GM21717 (cell line): ENCODE data around the gene FBXL17.

Source experiments
- ATAC-seq: cut with Tn5 transposase; IDR thresholded peaks from one replicate; pipeline ENCODE4 v1.9.1; 2021; ENCODE audit warnings: mild to moderate bottlenecking, moderate library complexity; ENCODE audit not compliant: unreplicated experiment

The FBXL17 gene

DNA sequence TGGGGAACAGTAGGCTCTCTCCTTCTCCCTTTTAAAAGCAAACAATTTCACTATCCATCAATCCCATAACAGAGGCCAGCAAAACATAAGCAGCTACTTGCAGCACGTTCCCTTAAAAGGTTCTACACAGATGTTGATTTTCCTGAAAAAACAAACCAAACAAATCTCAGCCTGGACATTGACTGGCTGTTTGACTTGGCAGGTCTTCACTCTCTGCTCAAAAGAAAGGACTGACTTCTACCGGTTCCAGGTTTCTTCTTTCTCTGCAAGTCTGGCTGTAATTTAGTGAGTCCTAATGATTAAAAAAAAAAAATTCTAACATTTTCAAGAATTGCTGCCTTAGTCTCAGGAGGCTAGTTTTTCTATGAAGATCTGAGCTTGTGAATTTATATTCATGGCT, 508.0 kb downstream of the FBXL17 start:
- ATAC-seq, result no peak

DNA sequence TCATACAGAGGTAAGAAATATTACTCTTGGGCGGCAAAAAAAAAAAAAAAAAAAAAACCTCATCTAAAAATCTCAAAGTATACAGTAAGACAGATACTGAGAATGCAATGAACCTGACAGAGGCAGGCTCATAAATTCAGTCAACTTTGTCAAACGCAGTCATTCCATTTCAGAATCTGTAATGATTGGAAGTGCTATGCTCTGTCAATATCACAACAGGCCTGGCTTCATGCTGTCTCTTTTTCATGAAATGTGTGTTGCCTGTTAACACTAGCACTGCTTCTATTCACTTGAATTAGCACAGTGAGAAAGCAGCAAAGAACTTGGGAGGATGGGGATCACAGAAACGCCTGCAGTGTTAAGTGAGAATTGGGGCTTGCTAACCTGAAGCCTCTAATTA, 510.9 kb downstream of the FBXL17 start:
- ATAC-seq, result no peak

DNA sequence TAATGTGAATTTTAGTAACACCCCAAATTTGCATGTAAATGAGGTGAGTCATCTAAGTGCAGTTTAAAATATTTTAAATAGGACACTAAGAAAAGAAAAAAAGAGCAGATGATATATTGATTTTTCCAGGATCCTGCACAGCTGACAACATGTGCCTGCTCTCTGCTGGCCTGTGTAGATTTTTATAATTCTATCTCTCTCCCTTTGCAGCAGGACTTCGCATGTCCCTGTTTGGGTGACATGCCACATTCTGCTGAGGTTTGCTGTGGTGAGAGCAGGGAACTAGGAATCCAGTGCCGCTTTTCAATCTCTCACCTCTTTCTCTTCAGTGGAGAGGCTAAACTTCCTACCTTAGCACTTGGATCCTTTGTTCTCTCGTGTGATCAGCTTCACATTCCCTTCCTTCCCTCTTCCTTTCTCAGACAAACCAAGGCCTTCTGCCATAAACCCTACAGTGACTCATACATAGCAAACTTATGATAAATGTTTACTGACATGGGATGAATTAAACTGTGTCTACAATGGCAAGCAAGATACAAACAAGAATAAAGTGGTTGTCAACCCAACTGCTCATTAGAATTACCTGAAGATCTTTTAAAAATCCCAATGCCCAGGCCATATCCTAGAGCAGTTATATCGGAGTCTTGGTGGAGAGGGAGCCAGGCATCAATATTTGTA, 512.3 kb downstream of the FBXL17 start:
- no peak for ATAC-seq

DNA sequence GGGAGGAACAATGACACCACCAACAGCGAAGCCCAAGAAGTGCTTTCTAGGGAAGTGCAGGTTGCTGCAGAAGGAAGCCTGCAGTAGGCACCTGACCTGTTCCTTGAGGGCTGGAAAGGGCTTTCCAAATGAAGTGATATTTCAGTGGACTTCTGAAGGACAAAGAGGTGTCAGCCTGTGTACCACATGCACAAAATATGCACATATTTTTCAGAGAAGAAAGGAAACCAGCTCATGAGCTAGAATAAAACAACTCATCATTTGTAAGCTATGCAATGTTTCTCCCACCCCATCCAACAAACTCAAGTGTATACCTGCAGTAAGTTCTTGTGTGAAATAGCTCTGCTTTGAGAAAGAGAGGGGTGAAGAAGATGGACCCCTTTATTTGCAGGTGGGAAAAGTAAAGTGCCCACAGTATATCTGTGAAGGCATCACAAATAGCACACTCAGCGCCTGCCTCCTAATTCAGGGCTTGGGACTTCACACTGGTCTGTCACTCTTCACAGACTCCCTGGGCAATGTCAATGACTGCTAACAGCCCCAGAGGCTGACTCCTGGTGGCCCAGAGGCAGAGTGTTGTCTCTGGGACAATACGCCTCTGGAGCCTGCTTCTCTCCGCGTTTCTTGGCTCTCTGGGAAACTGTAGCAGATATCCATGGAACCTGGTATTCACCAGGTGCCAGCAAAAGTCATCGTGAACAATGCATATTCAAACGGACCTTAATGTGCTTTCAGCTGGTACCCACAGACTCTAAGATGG, 513.1 kb downstream of the FBXL17 start:
- no peak for ATAC-seq

DNA sequence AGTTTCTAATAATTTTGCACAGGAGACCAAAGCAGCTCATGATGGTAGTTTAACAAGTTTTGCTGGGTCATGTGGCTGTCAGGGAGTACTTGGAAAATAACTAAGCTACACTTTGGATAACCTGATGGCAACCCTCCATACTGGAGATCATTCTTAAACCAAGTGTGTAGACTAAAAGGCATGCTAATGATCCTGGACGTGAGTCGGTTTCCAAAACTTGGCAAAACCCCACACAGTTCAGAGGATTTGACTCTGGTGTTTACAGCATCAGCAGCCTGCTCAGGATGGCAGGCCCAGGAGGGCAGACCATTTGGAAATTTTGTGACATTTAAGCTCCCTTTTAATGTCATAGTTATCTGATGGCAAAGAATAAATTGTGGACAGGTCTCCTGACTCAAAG, 514.6 kb downstream of the FBXL17 start:
- no peak for ATAC-seq

DNA sequence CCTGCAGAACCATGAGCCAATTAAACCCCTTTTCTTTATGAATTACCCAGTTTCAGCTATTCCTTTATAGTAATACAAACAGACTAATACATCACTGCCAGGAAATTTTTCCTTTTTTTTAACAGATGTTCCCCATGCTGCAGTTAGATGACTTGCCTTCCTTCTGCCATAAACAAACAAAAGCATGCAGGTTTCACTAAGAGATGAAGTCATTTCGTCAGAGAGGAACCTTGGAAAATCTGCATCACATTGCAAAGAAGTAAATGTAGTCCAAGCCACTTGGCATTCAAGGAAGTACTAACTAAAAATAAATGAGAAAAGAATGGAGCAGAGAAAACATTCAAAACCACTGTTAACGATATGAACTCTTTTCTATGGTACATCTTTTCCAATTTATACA, 517.1 kb downstream of the FBXL17 start:
- no peak for ATAC-seq

DNA sequence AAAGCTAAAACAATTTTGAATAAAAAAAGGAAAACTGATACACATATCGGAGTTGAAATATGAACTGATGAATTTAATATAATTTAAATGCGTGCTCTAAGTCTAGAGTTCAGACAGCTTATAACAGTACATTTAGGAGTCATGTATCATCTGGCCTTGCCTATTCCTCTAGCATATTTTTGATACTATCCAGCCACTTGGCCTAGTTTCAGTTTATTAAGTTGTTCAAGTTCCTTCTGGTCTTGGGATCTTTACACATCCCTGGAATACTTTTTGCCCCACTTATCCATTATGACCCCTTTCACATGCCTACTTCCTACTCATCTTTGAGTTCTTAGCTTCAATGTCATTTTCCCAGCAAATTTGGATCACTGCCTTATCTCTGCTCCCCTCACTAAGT, 518.8 kb downstream of the FBXL17 start:
- ATAC-seq, result no peak

DNA sequence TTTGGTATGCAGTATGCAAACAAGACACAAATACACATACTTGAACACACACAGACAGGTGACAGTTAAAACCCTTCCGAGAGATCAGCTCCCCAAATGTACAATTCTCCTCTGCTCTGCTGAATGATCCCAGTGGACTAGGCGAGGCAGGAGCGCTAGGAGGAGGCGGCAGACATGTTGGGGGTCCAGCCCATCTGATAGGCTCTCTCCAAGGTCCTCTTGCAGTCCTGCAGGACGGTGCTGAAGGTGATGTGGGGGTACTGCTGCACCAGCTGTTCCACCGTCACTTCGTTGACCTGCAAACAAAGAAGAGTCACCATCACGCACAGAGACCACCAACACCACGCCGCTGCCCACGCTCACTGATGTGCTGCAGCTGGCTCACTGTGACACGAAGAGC, 520.3 kb downstream of the FBXL17 start:
- ATAC-seq, result no peak

DNA sequence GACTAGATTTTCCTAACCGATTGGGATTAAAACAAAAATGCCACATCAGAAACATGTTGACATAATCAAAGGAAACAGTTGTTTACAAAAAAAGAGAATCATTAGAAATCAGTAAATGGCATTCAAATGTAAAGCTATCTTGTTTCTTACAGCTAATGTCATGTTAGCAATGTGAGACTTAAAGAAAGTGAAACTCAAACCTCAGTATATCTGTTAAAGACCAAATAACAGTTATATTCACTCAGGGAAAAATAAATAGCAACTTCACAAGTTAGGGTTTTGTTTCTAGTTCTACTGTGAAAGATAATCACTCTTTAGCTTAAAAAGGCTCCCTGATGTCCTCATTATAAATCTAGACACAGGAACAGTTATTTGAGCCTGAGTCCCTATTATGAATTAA, 521.9 kb downstream of the FBXL17 start:
- no peak for ATAC-seq

DNA sequence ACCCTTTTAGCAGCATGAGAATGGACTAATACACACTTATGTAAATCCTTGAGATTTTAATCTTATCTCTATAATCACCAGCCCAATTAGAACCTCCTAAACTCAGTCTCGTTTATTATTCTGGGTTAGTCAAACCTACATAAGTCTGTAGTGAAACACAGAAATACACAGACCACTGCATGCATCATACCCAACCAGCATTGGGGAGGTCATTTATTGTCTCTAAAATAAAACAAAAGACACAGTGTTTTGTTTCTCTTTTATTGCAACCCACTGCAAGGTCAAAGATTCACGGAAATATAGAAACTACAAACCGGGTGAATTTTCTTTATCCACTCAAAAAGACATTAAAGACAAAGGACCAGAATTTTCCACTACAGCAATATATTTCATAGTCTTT, 523.1 kb downstream of the FBXL17 start:
- no peak for ATAC-seq

DNA sequence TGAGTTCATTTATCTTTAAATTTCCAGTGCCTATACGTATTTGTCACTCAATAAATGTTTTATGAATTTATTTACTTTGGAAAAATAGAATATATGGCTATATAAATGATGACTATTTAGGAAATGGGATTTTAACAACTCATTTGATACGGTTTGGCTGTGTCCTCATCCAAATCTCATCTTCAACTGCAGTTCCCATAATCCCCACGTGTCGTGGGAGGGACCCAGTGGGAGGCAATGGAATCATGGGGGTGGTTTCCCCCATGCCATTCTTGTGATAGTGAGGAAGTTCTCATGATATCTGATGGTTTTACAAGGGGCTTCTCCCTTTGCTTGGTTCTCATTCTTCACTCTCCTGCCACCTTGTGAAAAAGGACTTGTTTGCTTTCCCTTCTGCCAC, 523.6 kb downstream of the FBXL17 start:
- ATAC-seq, result no peak

DNA sequence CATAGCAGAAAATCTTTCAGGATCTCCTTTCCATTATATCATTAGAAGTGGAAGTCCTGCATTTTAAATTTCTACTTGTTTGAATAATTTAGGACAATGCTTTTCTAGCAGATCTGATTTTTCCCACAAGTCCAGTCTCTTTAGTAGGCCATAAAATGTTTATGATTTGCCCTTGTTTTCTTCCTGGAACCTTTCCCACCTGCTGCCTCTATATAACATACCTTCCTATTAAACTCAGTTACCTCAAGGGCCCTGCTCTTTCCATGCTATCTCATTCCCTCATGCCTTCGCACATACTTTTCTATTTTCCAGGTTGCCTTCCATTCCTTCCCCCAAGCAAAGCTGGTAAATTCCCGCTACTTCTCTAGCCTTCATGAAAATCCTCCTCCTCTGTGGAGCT, 524.1 kb downstream of the FBXL17 start:
- no peak for ATAC-seq

DNA sequence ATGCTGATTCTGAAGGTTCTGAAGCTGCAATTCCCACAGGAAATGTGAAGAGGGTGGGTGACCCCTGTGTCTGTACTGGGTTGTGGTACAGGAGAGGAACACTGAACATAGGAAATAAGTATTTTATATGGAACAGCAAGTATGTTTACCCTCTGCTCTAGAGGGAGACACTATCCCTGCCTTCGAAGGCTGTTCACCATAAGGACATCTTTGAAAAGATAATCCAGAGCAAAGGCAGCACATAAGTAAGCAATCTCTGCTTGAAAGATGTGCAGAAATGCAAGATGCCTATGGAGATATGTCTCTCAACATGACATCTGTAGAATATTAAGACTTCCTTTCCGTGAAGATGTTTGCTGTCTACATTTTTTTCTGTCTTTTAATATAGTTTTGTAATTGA, 526.7 kb downstream of the FBXL17 start:
- no peak for ATAC-seq

DNA sequence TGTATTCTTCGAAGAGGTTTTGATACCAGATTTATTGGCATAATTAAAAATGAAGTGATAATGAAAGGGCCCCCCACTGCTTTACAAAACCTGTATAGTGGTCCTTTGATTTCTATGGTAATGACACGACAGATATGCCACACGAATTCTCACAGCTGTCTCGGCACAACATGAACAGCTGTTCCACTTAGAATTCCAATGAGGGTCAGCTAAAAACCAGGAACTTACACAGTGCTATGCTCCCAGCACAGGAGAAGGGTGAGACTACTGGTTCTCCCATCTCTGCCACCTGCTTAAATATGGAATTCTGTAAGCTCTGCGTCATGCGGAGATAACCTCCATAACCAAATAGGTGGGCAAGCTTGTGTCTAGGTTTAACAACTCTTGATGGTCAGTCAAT, 528.2 kb downstream of the FBXL17 start:
- no peak for ATAC-seq

DNA sequence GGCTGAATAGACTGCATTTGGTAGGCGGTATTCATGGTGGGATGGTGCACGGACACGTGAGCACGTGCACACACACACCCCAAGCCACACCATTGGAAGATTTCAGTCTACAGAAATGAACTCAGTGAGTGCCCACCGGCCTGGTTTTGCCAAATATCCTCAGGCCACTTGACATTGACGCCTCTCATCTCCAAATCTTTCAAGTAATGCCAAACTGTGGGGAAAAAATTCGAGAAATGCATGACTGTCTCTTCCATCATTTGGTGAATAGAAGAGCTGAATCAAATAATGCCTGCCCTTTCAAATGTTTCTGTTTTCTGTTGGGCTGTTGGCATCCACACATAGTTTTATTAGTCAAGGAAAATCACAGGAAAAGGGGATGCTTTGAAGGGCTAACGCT, 528.9 kb downstream of the FBXL17 start:
- no peak for ATAC-seq

DNA sequence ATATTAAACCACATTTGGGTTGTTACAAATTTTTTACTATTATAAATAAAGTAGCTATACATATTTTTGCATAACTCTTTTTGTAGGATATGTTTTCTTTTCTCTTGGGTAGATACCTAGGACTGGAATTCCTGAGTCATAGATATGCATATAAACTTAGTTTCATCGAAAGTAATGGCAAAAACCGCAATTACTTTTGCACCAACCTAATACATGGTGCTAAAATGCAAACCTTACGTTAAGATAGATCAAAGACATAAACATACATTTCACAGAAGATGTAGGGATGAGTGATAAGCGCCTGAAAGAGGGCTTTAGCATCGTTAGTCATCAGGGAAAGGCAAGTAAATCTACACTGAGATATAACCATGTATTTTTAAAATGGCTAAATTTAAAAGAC, 532.8 kb downstream of the FBXL17 start:
- ATAC-seq, result no peak

DNA sequence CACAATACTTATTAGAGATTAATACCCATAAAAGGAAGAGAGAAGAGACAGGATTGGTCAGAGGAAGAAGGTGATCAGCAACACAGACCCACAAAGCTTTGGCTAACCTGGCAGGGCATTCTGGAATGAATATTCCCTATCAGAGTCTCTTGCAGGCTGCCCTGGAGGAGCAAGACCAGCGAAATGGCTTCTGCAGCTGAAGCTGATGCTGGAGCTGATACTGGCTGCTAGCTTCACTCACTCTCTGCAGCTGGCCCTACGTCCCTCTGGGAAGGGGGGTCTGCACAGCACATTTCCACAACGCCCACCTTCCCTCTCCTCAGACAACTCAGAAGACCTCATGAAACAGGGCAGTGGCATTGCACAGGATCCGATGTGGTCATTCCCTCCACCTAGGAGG, 541.3 kb downstream of the FBXL17 start:
- no peak for ATAC-seq

DNA sequence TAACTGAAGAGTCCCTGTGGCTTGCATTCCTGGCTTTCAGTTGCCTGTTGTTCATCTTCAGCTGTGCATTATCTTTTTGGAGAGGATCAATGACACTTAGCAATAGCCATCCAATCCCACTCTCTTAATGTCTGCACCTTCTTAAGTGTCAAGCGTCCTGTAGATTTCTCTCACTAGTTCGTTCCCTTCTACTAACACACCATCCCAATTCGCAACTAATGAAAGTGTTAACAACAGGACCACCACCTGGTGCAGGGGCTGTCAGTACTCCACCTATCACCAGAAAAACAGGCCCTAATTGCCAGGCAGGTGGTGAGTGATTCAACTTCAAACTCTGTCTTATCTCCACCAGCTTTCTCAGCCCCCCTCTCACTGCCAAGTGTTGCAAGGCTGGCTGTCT, 541.7 kb downstream of the FBXL17 start:
- no peak for ATAC-seq

DNA sequence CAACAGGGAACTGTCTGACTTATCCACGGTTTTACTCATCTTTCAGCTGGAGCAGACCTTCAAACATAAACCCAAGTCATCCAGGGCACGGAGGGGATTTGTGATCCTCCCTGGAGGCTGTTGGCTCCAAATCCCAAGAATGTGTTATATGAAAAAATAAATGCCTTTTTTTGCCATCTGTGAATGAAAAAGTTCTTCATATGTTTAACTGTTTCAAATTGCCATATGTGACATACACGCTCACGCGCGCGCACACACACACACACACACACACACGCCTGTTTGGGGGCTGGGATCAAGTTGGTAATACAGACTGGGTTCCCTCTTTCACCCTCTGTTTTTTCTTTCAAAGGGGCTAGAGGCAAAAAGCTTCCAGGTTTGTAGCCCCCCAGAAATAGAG, 546.8 kb downstream of the FBXL17 start:
- ATAC-seq, result no peak

DNA sequence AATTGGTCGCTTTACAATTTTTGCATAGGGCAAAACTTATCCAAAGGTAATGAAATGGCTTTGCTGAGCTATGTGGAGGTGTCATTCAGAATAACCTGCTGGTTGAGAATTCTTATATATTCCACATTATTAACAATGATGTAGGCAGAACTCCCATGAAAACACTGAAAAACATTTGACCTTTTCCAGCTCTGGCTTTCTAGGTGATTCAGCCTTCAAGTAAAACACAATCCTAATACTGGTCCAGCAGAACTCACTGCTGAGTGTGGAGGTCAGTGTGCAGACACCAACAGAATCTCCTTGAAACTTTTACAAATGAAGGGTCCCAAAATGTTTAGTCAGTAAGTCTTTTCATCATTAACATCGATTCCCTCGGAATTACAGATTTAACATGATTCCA, 549.2 kb downstream of the FBXL17 start:
- ATAC-seq, result no peak

DNA sequence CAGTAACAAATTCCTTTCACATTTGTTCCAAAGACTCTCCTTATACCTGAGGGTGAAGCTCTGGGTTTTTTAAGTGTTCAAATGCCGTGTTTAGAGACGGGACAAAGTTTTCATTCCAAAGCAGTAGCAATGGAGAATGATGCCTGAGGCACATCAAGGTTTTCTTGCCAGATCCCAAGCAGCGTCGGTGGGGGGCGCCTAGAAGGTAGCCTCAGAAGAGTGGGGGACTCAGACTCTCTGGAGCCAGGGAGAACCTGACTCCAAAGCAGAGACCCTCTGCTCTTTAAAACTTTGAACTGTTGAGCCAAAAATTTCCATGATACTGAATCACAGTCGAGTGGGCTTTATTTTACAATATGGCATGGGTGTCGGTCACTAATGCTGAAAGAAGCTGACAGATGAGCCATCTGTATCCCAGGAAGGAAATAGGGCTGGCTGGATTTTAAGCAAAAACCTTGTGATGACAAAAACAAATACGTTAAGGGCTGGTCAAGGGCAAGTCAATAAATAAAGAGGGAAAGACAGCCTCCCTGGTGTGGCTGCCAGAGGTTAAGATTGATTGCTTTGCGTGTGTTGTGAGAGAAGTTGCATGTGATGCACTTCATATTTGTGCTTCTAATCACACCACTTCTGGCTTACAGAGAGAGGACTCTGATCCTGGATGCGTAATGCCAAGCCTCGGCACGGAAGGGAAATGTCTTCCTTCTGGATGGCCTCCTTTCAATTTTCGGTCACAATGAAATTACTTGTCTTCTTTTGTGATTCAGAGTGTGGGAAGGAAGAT, 550.1 kb downstream of the FBXL17 start:
- no peak for ATAC-seq

DNA sequence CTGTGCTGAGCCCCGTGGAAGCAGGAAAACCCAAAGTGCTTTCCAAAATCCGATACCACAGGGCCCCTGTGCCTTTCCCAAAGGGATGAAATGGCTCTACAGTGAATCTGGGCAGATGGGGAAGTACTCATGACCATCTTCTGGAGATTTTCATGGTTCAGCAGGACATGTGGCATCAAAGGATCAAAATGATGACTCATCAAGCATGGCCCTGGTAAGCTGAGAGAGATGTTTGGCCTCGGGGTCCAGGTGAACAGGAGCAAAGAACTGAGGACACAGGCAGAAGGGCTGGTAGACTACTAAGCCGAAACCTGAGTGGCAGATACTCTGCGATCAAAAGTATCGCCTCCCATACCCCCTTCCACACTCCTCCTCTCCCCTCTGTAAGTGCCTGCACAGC, 551.1 kb downstream of the FBXL17 start:
- no peak for ATAC-seq
